ENCODE measurements around the gene FSTL4. TPM values are rescaled to one million over a fixed set of nuclear protein-coding genes. Genes with fewer than 3 reads are reported as not detected.
"Not testable (repeated sequence)": the region's sequence is repeated elsewhere in the genome, so short reads cannot be mapped to it uniquely, and the experiment has no call there.

Gene FSTL4
- total RNA-seq, 1 donor from 2014 or later, result not detected

GRCh38 chr5:133564921-133565565 lies 47.3 kb downstream of the FSTL4 start:
- H3K4me1 Mint-ChIP-seq (ENCODE audit: low read depth), result no peaks in the 10 kb centered on the region
- no peak for DNase-seq (ENCODE audit: low spot score)
- H3K4me3 Mint-ChIP-seq, result no peak overlapping the region
- H3K27ac Mint-ChIP-seq, result no peak overlapping the region
- intact Hi-C loops (cut with micrococcal nuclease), result no loop called here
- no peaks in the 10 kb centered on the region for H3K9me3 Mint-ChIP-seq
- no peaks in the 10 kb centered on the region for H3K36me3 Mint-ChIP-seq (ENCODE audit: low read depth)
- peaks cover 5% of the 10 kb centered on the region for H3K27me3 Mint-ChIP-seq (ENCODE audit: insufficient read depth)

DNA sequence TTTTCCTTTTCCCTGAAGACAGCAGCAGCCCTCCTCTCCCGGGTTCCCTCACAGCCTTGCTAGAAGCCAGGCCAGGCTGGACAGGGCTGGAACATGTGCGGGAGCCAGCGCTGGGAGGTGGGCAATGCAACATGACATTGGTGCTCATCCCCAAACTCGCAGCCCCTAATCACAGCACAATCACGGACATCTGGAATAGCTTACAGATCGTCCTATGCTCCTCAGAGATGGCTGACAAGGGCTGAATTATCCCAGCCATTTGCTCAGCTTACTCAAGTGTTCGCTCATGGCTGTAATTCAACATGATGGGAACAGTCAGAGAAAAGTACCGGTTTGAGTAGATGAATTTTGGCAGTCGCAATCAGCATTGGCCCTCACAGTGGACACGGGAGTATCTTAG lies 49.8 kb downstream of the FSTL4 start:
- H3K4me3 Mint-ChIP-seq, result no peak overlapping the region
- H3K27ac Mint-ChIP-seq, result no peak overlapping the region
- DNase-seq (ENCODE audit: low spot score), result no peak
- H3K9me3 Mint-ChIP-seq, result no peaks in the 10 kb centered on the region
- intact Hi-C loops (cut with micrococcal nuclease), result no loop called here
- no peaks in the 10 kb centered on the region for H3K36me3 Mint-ChIP-seq (ENCODE audit: low read depth)
- no peaks in the 10 kb centered on the region for H3K4me1 Mint-ChIP-seq (ENCODE audit: low read depth)
- H3K27me3 Mint-ChIP-seq (ENCODE audit: insufficient read depth), result peaks cover 11% of the 10 kb centered on the region

DNA sequence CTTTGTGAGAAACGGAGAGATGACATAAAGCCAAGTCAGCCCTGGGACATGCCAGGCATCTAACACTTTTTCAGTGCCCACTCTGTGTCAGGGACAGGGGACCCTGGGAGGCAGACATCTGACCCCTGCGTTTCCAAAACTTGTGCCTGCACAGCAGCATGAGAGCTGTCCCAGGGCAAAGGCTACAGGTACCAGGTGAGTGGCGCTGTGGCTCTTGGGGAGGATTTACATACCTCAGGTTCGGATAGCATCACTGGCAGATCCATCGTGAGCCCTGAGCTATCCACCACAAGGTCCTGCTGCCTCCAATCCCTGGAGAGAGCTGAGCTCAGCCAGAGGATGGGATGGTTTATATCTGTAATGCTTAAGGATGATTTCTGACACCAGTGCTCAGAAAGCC lies 52.4 kb downstream of the FSTL4 start:
- no peaks in the 10 kb centered on the region for H3K36me3 Mint-ChIP-seq (ENCODE audit: low read depth)

DNA sequence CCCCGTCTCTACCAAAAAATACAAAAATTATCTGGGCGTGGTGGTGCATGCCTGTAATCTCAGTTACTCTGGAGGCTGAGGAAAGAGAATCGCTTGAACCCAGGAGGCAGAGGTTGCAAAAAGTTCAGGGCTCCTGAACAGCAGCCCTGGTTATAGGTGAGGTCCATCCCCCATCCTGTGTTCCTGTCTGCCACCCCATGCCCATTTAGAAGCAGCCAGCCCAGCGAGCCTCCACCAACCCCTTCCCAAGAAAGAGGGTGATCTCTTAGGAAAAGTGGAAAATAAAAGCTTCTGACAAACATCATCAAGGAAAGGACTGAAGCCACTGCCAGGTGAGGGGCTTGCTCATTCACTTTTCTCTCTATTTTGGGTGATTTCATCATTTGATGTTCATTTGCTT lies 55.8 kb downstream of the FSTL4 start:
- Mint-ChIP-seq H3K36me3 (ENCODE audit: low read depth) (no peaks in the 10 kb centered on the region), H3K27me3 (ENCODE audit: insufficient read depth) (peaks cover 26% of the 10 kb centered on the region), H3K4me3 (no peak overlapping the region), H3K27ac (no peak overlapping the region), H3K9me3 (no peaks in the 10 kb centered on the region), H3K4me1 (ENCODE audit: low read depth) (peaks cover 5% of the 10 kb centered on the region)
- DNase-seq (ENCODE audit: low spot score), result no peak
- intact Hi-C loops (cut with micrococcal nuclease), result no loop called here

More for the DNA sequence above, 52.4 kb downstream of the FSTL4 start:
- H3K4me3 Mint-ChIP-seq, result no peak overlapping the region
- H3K9me3 Mint-ChIP-seq, result no peaks in the 10 kb centered on the region
- intact Hi-C loops (cut with micrococcal nuclease), result no loop called here
- H3K27ac Mint-ChIP-seq, result no peak overlapping the region
- no peak for DNase-seq (ENCODE audit: low spot score)
- peaks cover 9% of the 10 kb centered on the region for H3K27me3 Mint-ChIP-seq (ENCODE audit: insufficient read depth)
- H3K4me1 Mint-ChIP-seq (ENCODE audit: low read depth), result no peaks in the 10 kb centered on the region

DNA sequence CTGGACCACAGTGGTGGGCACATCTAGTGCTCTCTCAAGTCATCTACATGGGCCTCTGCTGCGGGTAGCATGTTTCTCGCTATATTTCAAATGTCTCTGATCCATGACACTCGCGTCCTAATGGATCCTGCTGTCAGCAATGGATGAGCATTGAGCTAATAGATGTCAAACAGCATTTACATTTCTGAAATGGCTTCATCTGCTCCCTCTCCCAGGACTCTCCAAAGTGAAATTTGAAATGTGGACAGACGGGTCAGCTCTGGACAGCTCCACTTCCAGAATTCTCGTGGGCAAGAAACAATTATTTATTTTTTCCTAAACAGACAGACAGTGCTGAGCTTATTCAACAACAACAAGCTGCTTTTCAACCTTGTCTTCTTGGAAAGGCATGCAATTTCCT lies 58.1 kb downstream of the FSTL4 start:
- no peak overlapping the region for H3K4me3 Mint-ChIP-seq
- H3K4me1 Mint-ChIP-seq (ENCODE audit: low read depth), result peaks cover 5% of the 10 kb centered on the region
- no peak overlapping the region for H3K27ac Mint-ChIP-seq
- peaks cover 41% of the 10 kb centered on the region for H3K27me3 Mint-ChIP-seq (ENCODE audit: insufficient read depth)
- no peaks in the 10 kb centered on the region for H3K36me3 Mint-ChIP-seq (ENCODE audit: low read depth)
- DNase-seq (ENCODE audit: low spot score), result no peak
- intact Hi-C loops (cut with micrococcal nuclease), result no loop called here
- no peaks in the 10 kb centered on the region for H3K9me3 Mint-ChIP-seq

- H3K36me3 Mint-ChIP-seq (ENCODE audit: low read depth), result no peaks in the 10 kb centered on the region
- H3K4me3 Mint-ChIP-seq, result no peak overlapping the region
Measured at GRCh38 chr5:133552925-133553525, 59.3 kb downstream of the FSTL4 start.

DNA sequence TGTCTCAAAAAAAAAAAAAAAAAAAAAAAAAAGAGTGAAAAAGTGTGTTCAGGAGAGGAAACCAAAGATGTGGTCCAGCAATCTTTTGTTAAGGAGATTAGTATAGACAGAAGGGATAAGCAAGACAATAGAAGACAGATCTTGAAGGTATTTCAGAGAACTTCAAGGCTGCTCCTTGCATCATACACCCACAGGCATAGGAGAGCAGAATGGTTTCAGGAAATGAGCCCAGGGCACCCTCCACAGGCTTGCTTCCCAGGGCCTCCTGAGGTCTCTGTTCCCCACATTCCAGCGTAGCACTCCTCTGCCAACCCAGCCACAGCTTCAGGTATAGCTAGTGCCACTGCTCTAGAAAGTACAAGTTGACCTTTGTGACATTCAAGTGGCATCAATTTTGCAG lies 65.8 kb downstream of the FSTL4 start:
- H3K27ac Mint-ChIP-seq, result no peak overlapping the region
- no peaks in the 10 kb centered on the region for H3K9me3 Mint-ChIP-seq
- peaks cover 43% of the 10 kb centered on the region for H3K27me3 Mint-ChIP-seq (ENCODE audit: insufficient read depth)
- no peak overlapping the region for H3K4me3 Mint-ChIP-seq
- intact Hi-C loops (cut with micrococcal nuclease), result no loop called here
- no peaks in the 10 kb centered on the region for H3K4me1 Mint-ChIP-seq (ENCODE audit: low read depth)
- no peaks in the 10 kb centered on the region for H3K36me3 Mint-ChIP-seq (ENCODE audit: low read depth)
- DNase-seq (ENCODE audit: low spot score), result no peak

More at GRCh38 chr5:133552925-133553525, 59.3 kb downstream of the FSTL4 start:
- peak; percentile 43 for DNase-seq (ENCODE audit: low spot score)
- Mint-ChIP-seq H3K9me3 (no peaks in the 10 kb centered on the region), H3K27ac (no peak overlapping the region), H3K27me3 (ENCODE audit: insufficient read depth) (peaks cover 42% of the 10 kb centered on the region), H3K4me1 (ENCODE audit: low read depth) (peaks cover 5% of the 10 kb centered on the region)
- intact Hi-C loops (cut with micrococcal nuclease), result loop anchor here (1.0 kb wide), 1 partner anchor 442 kb away; no protein-coding TSS in a partner anchor

- Mint-ChIP-seq H3K4me3 (no peak overlapping the region), H3K27me3 (ENCODE audit: insufficient read depth) (peaks cover 38% of the 10 kb centered on the region), H3K9me3 (no peaks in the 10 kb centered on the region), H3K27ac (no peak overlapping the region), H3K4me1 (ENCODE audit: low read depth) (no peaks in the 10 kb centered on the region), H3K36me3 (ENCODE audit: low read depth) (no peaks in the 10 kb centered on the region)
- no peak for DNase-seq (ENCODE audit: low spot score)
- intact Hi-C loops (cut with micrococcal nuclease), result no loop called here
Measured at GRCh38 chr5:133544346-133544745, 68.0 kb downstream of the FSTL4 start.

GRCh38 chr5:133539818-133540217 lies 72.5 kb downstream of the FSTL4 start:
- intact Hi-C loops (cut with micrococcal nuclease), result no loop called here
- Mint-ChIP-seq H3K27me3 (ENCODE audit: insufficient read depth) (peaks cover 39% of the 10 kb centered on the region), H3K4me3 (no peak overlapping the region), H3K27ac (no peak overlapping the region), H3K4me1 (ENCODE audit: low read depth) (no peaks in the 10 kb centered on the region), H3K9me3 (no peaks in the 10 kb centered on the region), H3K36me3 (ENCODE audit: low read depth) (no peaks in the 10 kb centered on the region)
- no peak for DNase-seq (ENCODE audit: low spot score)

DNA sequence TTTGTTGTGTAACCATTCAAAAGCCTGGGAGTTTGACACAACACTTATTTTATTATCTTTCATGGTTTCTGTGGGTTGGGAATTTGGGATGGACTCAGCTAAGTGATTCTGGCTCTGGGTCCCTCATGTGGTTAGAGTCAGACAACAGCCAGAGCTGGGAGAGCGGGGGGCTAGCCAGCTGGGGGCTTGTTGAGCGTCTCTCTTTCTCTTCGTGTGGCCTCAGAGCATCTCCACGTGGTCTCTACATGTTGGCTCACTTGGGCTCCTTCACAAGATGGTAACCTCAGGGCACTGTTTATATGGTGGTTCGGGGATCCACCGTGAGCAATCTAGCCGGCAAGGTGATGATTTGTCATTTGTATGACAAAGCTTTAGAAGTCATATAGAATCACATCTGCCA lies 73.6 kb downstream of the FSTL4 start:
- H3K27me3 Mint-ChIP-seq (ENCODE audit: insufficient read depth), result peaks cover 39% of the 10 kb centered on the region
- DNase-seq (ENCODE audit: low spot score), result no peak
- intact Hi-C loops (cut with micrococcal nuclease), result no loop called here
- no peaks in the 10 kb centered on the region for H3K36me3 Mint-ChIP-seq (ENCODE audit: low read depth)
- no peak overlapping the region for H3K4me3 Mint-ChIP-seq
- H3K9me3 Mint-ChIP-seq, result no peaks in the 10 kb centered on the region
- no peak overlapping the region for H3K27ac Mint-ChIP-seq
- no peaks in the 10 kb centered on the region for H3K4me1 Mint-ChIP-seq (ENCODE audit: low read depth)

DNA sequence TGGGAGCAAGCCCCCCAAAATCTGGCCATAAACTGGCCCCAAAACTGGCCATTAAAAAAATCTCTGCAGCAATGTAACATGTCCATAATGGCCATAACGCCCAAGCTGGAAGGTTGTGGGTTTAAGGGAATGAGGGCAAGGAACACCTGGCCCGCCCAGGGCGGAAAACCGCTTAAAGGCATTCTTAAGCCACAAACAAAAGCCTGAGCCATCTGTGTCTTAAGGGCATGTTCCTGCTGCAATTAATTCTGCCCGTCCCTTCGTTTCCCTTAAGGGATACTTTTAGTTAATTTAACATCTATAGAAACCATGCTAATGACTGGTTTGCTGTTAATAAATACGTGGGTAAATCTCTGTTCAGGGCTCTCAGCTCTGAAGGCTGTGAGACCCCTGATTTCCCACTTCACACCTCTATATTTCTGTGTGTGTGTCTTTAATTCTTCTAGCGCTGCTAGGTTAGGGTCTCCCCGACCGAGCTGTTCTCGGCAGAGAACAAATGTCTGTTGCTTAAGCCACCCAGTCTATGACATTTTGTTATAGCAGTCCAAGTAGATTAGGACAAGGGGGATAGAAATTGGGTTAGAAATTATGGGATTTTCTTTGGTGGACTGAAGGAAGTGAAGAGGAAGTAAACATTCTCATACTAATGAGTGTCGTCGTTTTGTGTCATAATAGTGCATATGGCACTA lies 77.0 kb downstream of the FSTL4 start:
- H3K4me1 Mint-ChIP-seq (ENCODE audit: low read depth); H3K9me3 Mint-ChIP-seq; DNase-seq (ENCODE audit: low spot score); intact Hi-C loops (cut with micrococcal nuclease); H3K27ac Mint-ChIP-seq; H3K4me3 Mint-ChIP-seq; H3K36me3 Mint-ChIP-seq (ENCODE audit: low read depth): not testable (repeated sequence)
- H3K27me3 Mint-ChIP-seq (ENCODE audit: insufficient read depth), result peaks cover 21% of the 10 kb centered on the region

DNA sequence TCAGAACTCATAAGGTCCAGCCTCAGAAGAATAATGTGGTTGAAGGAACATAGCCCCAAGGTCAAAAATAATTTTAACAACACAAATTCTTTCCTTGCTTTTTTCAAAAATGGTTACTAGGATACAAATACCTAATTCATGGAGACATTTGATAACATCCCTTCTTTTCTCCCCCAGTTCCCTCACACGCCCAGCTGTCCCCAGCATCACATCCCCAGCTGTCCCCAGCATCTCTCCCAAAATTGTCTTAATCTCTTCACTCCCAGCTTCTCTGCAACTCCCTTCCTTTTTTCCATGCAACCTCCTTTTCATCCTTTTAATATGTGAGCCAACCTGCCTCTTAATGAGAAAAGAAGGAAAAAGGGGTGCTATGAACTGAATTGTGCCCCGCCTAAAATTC lies 77.8 kb downstream of the FSTL4 start:
- H3K27ac Mint-ChIP-seq, result no peak overlapping the region
- no peak overlapping the region for H3K4me3 Mint-ChIP-seq
- no peaks in the 10 kb centered on the region for H3K4me1 Mint-ChIP-seq (ENCODE audit: low read depth)
- no peaks in the 10 kb centered on the region for H3K36me3 Mint-ChIP-seq (ENCODE audit: low read depth)
- DNase-seq (ENCODE audit: low spot score), result no peak
- intact Hi-C loops (cut with micrococcal nuclease), result no loop called here
- H3K27me3 Mint-ChIP-seq (ENCODE audit: insufficient read depth), result peaks cover 15% of the 10 kb centered on the region
- no peaks in the 10 kb centered on the region for H3K9me3 Mint-ChIP-seq

DNA sequence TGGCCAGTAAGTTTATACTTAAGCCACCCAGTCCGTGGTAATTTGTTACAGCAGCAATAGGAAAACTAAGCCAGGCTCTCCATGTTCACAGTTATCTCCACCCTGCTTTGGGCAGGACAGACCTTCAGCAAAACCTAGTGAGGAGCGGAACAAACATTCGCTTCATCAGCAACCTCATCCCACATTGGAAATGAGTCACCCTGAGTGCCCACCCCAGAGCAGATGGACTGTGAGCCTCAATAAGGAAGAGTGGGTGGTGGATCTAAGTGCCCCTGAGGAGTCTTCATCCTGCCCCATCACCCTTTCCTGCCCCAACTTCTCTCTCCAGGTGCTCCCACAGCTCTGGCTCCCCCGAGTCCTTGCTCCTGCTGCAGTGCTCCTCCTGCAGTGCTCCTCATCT lies 78.8 kb downstream of the FSTL4 start:
- H3K36me3 Mint-ChIP-seq (ENCODE audit: low read depth), result no peaks in the 10 kb centered on the region
- no peak for DNase-seq (ENCODE audit: low spot score)
- no peak overlapping the region for H3K4me3 Mint-ChIP-seq
- no peaks in the 10 kb centered on the region for H3K9me3 Mint-ChIP-seq
- intact Hi-C loops (cut with micrococcal nuclease), result no loop called here
- no peaks in the 10 kb centered on the region for H3K4me1 Mint-ChIP-seq (ENCODE audit: low read depth)
- peaks cover 7% of the 10 kb centered on the region for H3K27me3 Mint-ChIP-seq (ENCODE audit: insufficient read depth)
- H3K27ac Mint-ChIP-seq, result no peak overlapping the region

Data from activated T-helper 1 cell treated with anti-CD3 and anti-CD28 coated beads, Interleukin-12 subunit alpha, Interleukin-12 subunit beta, Interleukin-2, Interleukin-4 antibody, amounts not matched to agents 30 ng/mL and 10 ng/mL and 1 ng/mL, durations not matched to agents 14 hours and 24 hours and 36 hours (primary cell).